Non-pigmented ciliary epithelial cell (primary cell): ENCODE measurements around the gene RET.
"Not testable (repeated sequence)": the region's sequence is repeated elsewhere in the genome, so short reads cannot be mapped to it uniquely, and the experiment has no call there.

Experiments used
- DNase-seq: peaks from one replicate; pipeline ENCODE4 v3.0.0-alpha.2; 2010; ENCODE audit warnings: low read depth

RET gene

DNA sequence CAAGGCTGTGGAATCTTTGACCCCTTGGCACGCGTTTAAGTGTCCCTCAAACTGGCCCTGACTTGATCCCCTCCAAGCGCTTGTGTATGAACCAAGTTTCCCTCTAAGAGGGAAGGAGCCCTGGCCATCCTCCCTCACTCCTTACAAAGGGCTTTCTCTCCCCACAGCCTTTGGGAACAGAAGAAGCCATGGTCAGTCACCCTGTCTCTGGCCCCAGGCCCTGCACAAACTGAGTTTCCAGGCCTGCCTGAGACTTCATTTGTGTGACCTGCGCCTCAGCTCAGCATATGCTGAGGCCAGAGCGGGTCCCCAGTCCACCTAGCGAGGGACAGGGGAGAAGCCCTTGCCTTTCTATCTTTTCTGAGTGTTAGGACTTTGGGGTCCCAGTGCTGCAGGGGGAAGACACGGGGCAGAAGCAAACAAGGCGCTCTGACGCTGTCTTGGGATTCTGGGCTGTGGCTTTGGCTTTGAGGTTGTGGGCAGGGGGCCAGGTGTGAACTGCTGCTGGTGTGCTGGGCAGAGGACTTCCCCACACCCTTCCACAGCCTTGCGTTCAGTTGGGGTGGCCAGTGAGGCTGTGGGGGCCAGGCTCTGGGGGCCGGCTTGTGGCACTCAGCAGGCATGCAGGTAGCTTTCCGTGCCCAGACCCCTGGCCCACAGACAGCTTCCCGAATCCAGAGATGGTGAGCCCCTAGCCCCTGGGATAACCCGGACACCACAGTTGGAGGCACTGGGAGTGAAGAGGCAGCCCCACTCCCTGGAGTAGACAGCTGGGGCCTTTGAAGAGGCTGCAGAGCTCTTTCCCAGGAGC, 1.5 kb downstream of the RET start:
- DNase-seq, result no peak

DNA sequence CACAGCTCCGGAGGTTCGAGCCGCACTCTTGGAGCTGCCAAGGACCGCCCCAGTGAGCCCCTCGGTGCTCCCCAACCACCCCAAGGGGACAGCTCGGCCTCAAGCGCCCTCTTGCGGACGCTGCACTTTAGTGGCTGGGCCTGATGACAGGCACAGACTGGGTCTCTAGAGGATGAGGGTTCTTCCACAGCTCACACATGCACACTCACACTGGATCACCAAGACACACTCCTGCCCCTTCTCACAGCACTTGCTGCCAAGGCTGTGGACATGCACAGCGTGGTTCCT, 2.1 kb downstream of the RET start:
- DNase-seq, result no peak

DNA sequence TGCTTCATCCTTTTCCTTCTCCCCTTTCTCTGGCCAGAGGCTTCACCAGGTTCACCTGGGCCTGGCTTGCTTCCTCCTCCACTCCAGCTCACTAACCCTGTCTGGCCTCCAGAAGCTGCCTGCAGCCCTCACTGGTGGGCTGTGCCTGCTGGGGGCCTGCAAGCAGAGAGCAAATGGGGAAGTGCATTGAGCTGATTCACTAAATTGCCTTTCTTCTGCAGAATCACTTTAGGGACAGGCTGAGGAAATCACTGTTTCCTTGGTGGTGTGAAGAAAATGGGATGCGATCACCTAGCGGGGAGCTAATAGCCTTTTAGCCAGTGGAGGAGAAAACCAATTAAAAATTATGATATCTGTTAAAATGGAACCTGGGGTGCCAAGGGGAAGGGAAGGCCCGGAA, 3.0 kb downstream of the RET start:
- DNase-seq, result no peak

DNA sequence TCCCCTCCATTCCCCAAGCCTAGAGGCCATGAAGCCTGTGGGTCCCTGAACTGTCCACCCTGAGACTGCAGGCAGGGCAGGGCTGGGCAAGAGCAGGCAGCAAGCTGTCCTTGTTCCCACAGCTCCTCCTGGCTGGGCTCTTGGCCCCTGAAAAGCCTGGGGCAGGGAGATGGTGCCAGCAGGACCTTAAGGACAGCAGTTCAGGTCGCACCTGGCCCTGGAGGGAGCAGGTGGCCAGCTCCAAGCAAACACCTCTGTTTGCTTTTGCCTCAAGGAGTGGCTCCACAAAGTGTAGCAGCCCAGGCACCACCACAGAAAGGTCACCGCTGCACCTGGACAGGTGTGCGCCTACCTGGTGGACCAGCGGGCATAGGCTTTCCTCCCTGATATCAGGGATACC, 5.2 kb downstream of the RET start:
- no peak for DNase-seq

DNA sequence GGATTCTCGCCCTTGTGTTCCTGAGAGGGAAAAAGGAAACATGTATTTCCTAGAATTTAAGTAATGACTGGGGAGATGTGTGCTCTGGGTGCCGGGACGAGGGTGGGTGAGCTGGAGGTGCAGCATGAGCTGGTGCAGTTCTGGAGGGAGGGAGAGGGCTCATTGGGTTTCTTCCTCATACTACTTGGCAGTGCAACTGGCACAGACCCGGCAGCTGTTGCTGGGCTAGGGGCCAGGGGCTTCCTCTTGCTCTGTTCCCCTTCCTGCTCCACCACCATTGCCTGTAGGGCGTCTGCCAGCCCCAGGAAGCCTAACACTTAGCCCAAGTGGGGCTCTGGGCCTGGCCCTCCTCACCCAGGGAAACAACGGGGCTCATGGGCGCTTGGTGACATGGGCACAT, 5.9 kb downstream of the RET start:
- no peak for DNase-seq

DNA sequence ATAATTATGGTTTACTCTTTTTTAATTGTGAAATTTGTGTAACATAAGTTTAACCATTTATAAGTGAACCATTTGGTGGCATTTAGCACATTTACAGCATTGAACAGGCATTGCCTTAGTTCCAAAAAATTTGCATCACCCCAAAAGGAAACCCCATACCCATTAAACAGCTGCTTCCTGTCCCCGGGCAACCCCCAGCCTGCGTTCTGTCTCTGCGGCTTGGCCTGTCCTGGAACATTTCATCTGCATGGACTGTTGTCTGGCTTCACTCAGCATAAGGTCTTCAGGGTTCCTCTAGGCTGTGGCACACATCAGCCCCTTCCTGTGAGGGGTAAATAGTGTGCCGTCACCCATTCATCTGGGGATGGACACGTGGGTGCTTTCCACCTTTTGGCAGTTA, 6.9 kb downstream of the RET start:
- DNase-seq, result no peak

DNA sequence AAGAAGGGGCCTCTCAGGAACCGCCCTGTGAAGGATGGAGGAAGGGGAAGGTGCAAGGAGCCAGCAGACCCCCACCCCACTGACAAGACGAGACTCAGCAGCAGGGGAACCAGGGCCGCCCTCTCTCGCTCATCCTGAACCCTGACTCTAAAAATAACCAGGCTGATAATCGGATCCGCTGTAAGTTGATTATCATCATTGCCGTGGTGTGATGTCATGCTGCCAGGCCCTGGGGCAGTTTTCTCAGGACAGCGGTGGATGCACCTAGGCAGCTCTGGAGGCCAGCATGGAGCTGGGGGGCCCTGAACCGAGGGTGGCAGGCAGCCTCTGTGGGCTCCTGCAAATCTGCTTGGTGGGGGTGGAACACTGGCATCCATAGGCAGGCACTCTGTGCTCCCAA, 7.9 kb downstream of the RET start:
- DNase-seq, result no peak

DNA sequence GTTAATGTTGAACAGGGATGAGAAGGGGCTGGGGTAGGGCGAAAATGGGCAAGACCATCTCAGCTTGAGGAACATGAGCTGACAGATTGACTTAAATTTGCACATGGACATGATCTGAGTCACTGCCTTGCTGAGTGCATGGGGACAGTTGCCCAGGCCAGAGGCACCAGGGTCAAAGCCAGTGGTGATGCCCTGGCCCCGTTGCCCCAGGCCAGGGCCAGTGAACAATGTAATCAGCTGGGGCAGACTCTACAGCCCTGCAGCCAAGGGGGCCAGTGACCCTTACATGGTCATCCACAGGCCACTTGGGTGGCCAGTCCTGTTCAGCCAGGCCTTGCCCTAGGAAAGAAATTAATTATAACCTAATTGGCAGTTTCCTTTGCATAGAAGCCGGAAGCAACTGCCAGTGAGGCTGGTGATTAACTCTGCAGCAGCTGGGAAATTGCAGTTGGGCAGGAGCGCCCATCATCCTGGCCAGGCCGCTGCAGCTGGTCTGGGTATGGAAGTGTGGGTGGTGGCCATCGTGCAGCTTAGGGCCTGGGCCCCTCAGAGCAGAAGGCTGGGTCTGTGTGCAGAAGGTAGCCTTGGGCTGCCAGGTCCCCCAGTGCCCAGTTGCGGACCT, 9.6 kb downstream of the RET start:
- no peak for DNase-seq

DNA sequence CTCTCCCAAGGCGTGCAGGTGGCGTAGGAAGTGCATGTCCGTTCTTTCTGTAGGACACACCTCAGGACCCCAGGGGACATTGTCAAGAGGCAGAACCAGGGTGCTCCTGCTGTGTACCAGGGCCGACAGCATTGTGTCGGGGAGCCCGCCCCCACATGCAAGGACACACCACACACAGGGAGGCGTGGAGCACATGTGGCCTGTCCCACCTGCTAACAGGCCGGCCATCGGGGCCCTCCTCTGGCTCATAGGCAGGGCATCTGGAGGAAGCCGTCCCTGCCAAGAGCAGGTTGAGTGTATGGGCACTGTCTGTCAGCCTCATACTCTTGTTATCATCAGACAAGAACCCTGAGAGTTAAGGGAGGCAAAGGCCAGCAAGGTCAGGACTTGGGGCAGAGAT, 12.7 kb downstream of the RET start:
- DNase-seq, result no peak

DNA sequence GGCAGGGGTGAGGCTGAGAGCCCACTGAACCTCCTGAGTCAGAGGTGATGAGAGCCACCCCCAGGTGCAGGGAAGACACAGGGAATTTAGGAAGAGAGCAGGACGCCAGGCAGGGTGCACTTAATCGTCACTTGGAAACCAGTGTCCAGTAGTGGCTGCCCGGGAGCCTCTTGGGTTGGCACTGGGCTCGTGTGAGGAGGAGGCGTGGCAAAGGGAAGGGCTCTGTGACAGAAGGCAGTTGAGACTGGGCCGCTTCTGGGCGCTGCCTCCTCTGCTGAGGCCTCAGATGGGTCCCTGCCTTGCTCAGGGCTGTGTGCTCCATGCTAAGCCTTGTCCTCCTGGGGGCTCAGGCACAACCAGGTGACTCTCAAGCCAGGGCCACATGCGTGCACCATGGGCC, 13.3 kb downstream of the RET start:
- DNase-seq, result no peak

DNA sequence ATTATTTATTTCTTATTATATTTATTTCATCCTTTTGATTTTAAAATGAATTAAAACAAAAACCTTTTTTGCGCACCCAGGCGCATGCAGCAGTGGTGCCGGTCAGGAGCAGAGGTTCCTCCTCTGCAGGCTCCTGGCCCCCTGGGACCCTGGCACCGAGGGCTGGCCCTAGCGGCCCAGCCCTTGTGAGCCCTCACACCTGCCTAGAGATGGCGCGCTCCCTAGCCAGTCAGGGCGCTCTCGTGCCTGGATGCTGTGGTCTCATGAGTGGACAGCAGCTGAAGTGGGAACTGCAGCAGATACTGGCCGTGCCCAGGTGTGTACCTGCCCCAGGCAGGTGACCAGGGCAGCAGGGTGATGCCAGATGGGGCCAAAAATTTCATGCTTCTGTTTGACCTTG, 13.8 kb downstream of the RET start:
- no peak for DNase-seq

DNA sequence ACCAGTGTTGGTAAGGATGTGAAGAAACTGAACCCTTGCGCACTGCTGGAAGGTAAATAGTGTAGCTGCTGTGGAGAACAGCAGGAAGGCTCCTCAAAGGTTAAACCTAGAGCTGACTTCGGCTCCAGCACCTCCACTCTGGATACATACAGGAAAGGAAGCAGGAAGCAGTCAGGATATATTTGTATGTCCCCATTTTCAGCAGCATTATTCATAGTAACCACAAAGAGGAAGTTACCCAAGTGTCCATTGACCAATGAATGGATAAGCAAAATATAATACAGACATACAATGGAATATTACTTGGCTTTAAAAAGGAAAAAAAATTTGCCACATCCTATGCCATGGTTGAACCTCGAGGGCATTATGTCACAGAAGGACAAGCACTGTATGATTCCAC, 15.0 kb downstream of the RET start:
- DNase-seq, result no peak

DNA sequence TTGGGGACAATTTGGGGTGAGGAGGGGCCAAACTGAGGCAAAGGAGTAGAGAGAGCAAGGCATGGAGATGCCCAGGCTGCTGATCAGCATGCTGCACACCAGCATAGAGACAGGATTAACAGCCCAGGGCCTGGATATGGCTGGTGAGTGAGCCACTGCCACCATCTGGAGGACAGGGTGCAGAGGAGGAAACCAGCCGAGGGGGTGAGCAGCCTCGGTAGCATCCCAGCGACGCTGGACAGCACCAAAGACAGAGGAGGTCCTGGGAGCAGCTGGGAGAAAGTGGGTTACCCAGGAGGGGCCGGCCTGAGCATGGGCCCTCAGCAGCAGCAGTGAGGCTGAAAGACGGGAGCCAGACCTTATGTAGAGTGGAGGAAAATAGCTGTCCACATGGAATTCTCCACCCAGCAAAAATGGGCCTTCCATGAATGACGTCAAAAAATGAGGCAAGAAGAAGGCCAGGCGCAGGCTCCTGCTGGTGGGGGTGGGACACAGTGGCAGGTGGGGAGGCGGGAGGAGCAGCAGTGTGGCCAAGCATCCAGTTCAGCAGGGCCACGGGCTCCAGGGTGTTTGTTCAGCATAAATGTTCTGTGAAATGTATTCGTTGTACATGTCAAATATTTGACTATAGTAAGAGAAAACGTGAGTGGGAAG, 16.7 kb downstream of the RET start:
- DNase-seq, result no peak

DNA sequence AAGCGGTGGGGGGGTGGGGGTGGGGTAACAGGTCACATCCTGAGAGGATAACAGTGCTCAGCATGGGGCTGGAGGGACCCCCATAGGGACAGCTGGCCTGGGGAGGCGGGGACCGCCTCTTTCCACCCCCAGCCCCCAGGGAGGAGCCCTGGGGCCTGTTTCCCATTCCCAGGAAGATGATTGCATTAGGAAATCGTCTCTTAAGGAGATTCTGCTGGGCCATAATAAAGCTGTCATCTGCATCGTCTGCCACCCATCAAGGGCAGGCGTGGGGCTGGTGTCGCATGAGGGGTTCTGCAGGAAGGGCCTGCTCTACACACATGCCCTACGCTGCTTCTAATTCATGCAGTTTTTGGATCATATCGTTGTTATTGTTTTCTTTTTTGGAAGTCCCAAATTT, 17.2 kb downstream of the RET start:
- DNase-seq, result no peak

DNA sequence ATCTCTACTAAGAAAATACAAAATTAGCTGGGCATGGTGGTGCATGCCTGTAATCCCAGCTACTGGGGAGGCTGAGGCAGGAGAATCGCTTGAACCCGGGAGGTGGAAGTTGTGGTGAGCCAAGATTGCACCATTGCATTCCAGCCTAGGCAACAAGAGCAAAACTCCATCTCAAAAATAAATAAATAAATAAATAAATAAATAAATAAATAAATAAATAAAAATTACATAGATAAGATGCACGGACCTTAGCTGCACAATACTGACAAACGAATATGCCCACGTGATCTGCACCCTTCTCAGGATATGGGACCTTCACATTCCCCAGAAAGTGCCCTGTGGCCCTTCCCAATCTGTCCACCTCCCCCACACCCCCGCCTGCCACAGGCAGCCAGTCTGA, 22.5 kb downstream of the RET start:
- DNase-seq, result not testable (repeated sequence)

DNA sequence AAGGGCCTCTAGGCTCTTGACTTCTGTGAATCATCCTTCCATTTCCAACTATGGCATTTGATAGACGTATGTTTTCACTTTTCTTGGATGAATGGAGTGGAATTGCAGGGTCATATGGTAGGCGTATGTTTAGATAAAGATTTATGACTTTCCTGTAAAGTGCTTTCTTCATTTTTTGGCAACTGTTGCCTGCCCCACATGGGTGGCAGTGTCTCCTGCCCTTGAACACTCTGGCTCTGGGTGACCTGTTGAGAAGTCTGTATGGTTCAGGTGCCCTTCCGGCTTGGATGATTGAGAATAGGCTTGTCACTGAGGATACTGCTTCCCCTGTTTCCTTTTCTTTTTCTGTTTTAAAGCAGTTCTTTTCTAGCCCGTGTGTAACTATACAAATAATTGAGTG, 23.1 kb downstream of the RET start:
- no peak for DNase-seq

DNA sequence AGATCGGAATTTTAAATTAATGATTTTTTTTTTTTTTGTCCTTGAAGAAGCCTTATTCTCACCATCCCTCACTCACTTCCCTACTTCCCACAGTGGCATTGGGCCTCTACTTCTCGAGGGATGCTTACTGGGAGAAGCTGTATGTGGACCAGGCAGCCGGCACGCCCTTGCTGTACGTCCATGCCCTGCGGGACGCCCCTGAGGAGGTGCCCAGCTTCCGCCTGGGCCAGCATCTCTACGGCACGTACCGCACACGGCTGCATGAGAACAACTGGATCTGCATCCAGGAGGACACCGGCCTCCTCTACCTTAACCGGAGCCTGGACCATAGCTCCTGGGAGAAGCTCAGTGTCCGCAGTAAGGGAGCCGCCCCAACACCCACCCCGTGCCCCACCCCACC, 23.5 kb downstream of the RET start:
- DNase-seq, result no peak

DNA sequence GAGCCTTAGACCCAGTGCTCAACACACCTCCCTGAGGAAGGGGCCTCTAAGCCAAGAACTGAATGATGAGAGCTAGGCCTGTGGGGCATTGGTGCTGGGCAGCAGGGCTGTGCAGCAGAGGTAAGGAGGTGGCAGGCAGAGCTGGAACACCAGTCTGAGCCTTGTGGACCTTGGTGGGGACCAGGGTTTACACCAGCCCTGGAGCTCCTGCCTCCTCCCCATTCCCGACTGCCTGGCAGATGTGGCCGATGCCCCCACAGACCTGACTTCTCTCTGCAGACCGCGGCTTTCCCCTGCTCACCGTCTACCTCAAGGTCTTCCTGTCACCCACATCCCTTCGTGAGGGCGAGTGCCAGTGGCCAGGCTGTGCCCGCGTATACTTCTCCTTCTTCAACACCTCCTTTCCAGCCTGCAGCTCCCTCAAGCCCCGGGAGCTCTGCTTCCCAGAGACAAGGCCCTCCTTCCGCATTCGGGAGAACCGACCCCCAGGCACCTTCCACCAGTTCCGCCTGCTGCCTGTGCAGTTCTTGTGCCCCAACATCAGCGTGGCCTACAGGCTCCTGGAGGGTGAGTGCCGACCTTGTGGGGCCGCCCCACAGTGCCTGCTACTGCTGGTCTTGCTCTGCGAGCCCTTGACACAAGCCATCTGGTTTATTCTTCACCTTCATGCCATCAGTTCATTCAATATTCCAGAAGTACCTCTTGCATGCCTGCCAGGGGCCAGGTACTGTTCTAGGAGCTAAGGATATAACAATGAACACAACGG, 25.4 kb downstream of the RET start:
- DNase-seq, result no peak

DNA sequence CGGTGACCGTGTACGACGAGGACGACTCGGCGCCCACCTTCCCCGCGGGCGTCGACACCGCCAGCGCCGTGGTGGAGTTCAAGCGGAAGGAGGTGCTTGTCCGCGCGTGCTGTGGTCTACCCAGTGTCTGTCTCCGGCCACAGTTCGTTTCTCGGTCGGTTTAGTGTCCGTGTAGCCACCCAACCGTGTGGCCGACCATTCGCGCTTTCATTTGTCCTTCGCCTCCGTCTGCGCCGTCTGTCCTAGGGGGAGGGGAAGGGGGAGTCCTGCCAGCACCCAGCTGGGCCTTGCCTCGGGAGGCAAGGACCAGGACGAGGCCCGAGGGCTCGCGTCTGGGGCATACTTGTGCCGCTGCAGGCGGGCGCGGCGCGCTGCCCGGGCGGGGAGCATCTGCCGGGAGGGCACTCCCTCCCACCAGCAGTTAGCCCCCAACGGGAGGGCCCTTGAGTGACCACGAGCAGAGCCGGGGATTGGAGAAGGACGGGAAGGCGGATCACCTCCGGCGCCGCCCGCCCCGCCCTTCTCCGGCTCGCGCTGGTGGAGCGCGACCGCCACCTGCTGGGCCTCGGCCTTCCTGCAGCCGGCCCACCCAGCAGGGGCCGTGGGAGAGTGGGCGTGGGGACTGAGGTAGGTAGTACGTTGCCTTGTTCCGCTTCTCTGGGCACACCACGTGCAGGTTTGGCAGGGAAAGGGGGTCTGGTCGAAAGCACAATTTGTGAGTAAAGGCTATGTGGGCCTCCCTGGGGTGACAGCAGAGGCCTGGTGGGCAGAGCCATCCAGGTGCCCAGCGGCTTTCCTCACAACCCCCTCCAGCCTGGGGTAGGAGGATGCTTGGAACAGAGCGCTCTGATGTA, 28.5 kb downstream of the RET start:
- peak; percentile 22 for DNase-seq

DNA sequence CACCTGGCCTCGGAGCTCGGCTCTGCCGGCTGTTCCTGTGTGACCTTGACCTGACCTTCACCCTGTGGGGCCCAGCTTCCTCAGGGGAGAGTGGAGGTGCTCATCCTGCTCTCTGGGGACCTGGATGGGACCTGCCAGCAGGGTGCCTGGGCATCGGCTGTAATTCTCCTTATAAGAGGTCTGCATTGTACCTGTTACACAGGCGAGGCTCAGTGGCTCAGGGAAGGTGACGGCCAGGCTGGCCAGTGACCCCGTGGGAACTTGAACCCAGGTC, 29.0 kb downstream of the RET start:
- no peak for DNase-seq

DNA sequence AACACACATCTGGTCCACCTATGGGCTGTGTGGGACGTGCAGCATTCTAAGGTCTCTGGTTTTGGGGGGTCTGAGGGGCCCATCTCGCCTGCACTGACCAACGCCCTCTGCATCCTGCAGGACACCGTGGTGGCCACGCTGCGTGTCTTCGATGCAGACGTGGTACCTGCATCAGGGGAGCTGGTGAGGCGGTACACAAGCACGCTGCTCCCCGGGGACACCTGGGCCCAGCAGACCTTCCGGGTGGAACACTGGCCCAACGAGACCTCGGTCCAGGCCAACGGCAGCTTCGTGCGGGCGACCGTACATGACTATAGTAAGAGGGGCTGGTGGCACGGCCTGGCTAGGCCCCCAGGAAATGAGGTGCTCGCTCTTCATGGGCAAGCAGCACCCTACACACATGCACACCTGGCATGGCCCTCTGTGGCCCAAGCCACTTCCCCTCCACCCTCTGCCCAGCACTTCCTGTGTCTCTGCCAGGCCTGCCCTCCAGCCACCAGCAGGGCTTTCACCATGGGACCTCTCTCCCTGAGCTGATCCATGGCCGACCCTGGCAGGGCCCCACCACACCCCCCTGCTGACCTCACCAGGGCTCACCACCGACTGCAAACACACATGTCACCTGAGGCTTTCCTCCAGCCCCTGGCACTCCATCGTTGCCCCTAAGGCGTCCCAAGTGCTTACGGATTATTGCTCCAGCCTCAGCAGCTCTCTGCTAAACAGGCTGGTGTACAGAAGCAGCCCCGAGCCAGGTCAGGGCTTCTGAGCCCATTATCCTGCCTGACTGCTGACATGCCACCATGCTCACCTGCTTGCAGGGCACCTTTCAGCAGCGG, 29.6 kb downstream of the RET start:
- DNase-seq, result no peak
